Measurements from ENCODE around the gene OCLN. TPM values are rescaled to one million over a fixed set of nuclear protein-coding genes. Genes with fewer than 3 reads are reported as not detected.

OCLN gene
- total RNA-seq, 4 donors from 2014 or later: 0.81 to 3.6 (median 2.6) TPM

DNA sequence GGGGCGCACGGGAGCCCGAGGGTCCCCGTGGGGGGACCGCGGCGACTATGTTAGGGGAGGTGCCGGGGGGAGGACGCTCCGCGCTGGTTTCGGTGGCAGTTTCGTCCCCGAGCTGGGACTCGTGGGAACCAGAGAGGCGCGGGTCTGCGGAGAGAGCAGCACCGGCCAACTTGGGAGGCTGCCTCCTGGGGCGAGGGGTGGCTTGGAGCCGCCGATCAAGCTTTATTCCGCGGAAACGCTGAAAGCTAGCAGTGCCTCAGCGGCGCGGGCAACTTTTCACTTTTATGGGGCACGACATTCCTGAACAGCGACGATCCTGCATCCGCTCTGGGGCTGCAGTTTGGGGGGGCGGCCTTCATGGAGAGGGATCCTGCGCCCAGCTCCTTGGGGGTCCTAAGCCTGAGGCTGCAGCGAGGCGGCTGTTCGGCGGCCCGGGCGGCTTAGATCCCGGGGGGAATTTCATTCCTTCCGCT, 369 bp downstream of the OCLN start:
- Histone ChIP-seq H3K4me3 (peak overlapping the region; percentile 19 to 59), H3K36me3 (no peaks in the 10 kb centered on the region), H3K27ac (no peak overlapping the region), H3K27me3 (peaks cover 78% of the 10 kb centered on the region), H3K9me3 (no peaks in the 10 kb centered on the region), H3K4me1 (peaks cover 0 to 26% (median 15%) of the 10 kb centered on the region in 3 donors)
- ATAC-seq: peak; percentile 30
- 0% methylated on average over 3 of the region's 42 CpGs; no CpG with 5 or more reads in 1 of the 2 donors for WGBS, 2 donors (ENCODE audit: low coverage in 1 of 2)
- TF ChIP-seq POLR2AphosphoS5 (IDR thresholded peaks at IDR 0.05): no peak
- TF ChIP-seq, protein P1, sequence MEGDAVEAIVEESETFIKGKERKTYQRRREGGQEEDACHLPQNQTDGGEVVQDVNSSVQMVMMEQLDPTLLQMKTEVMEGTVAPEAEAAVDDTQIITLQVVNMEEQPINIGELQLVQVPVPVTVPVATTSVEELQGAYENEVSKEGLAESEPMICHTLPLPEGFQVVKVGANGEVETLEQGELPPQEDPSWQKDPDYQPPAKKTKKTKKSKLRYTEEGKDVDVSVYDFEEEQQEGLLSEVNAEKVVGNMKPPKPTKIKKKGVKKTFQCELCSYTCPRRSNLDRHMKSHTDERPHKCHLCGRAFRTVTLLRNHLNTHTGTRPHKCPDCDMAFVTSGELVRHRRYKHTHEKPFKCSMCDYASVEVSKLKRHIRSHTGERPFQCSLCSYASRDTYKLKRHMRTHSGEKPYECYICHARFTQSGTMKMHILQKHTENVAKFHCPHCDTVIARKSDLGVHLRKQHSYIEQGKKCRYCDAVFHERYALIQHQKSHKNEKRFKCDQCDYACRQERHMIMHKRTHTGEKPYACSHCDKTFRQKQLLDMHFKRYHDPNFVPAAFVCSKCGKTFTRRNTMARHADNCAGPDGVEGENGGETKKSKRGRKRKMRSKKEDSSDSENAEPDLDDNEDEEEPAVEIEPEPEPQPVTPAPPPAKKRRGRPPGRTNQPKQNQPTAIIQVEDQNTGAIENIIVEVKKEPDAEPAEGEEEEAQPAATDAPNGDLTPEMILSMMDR (IDR thresholded peaks at IDR 0.05): no peak
- TF ChIP-seq EP300 (IDR thresholded peaks at IDR 0.05): no peak
- no peak for TF ChIP-seq POLR2A (IDR thresholded peaks at IDR 0.05)

DNA sequence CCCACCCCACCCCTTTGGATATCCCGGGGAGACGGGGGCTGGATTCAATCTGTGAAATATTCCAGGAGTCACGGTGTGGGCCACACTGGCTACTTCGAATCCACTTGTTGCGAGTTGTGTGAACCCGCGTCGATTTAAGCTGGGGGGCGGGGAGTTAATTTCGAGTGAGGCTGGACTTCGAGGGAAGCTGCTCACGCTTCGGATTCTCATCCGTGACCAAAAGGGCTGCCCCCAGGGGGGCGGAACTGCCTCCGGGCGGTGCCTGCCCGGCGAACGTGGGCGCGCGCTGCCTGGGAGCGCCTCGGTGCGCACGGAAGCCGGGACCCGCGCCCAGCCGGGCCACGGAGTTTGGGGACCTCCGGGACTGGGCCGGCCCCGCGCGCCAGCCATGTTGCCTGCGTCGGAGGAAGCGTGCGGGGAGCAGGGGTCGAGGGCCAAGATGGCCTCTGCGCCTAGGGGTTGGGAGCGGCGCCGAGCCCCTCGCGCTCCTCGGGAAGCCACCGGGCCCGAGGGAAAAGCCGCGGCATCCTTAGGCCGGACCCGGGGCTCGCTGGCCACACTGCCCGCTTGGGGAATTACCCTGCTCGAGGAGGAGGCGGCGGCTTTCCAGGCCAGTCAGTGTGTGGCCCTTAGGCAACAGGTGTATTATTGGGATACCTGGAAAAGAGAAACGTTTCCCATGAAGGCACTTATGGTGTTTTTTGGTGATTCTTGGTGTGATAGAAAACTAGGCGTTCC, 975 bp downstream of the OCLN start:
- H3K27me3 ChIP-seq: peaks cover 78% of the 10 kb centered on the region
- 20 to 27% methylated on average over 2 to 4 of the region's 62 CpGs for WGBS, 2 donors (ENCODE audit: low coverage in 1 of 2)
- H3K4me1 ChIP-seq: peaks cover 0 to 26% (median 15%) of the 10 kb centered on the region in 3 donors
- ATAC-seq: peak; percentile 26
- no peak overlapping the region for H3K27ac ChIP-seq
- peak overlapping the region; percentile 19 to 59 for H3K4me3 ChIP-seq
- H3K9me3 ChIP-seq: no peaks in the 10 kb centered on the region
- no peaks in the 10 kb centered on the region for H3K36me3 ChIP-seq
- TF ChIP-seq POLR2A (IDR thresholded peaks at IDR 0.05): no peak
- TF ChIP-seq, protein P1 (IDR thresholded peaks at IDR 0.05): no peak
- no peak for TF ChIP-seq POLR2AphosphoS5 (IDR thresholded peaks at IDR 0.05)
- TF ChIP-seq EP300 (IDR thresholded peaks at IDR 0.05): no peak

DNA sequence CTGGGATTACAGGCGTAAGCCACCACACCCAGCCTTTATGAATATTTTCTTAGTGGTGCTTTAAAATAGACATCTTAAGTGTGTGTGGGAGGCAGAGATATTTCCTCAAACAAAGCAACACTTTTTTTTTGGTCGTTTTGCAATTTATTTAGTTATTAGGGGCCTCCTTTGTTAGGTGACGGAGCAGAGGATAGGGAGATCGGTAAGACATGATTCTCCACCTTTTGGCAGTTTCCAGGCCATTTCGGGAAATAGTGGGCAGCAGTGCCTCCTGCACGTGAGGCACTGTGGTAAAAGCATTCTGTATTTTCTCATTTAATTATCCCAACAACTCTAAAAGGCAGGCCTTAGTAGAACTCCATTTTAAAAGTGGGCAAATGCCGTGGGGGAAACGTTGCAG, 1.9 kb downstream of the OCLN start:
- H3K9me3 ChIP-seq: no peaks in the 10 kb centered on the region
- peaks cover 84% of the 10 kb centered on the region for H3K27me3 ChIP-seq
- H3K4me3 ChIP-seq: no peak overlapping the region
- 73% methylated on average over 3 to 8 of the region's 8 CpGs for WGBS, 2 donors (ENCODE audit: low coverage in 1 of 2)
- no peak for ATAC-seq
- no peak overlapping the region for H3K27ac ChIP-seq
- no peaks in the 10 kb centered on the region for H3K36me3 ChIP-seq
- H3K4me1 ChIP-seq: peaks cover 0 to 26% (median 15%) of the 10 kb centered on the region in 3 donors
- TF ChIP-seq, protein P1 (IDR thresholded peaks at IDR 0.05): no peak
- no peak for TF ChIP-seq POLR2A (IDR thresholded peaks at IDR 0.05)
- TF ChIP-seq POLR2AphosphoS5 (IDR thresholded peaks at IDR 0.05): no peak
- TF ChIP-seq EP300 (IDR thresholded peaks at IDR 0.05): no peak

DNA sequence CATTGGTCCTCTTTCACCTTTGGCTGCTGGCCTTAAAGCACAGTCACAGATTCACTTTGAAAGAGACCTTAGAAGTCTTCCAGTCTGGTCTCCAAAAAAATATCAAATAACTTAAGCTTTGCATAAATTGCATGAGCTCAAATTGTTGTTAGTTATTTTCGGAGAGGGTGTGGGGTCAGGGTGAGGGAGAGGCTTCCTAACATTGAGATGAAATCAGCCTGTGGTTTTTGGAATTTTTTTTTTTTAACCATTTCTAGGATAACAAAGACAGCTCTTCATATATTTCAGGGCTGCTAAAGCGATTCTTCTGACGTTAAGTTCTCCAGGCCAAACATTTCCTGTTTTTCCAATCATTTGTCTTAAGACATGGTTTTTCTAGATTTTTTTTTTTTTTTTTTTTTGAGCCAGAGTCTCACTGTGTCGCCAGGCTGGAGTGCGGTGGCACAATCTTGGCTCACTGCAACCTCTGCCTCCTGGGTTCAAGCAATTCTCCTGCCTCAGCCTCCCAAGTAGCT, 4.5 kb downstream of the OCLN start:
- peaks cover 99% of the 10 kb centered on the region for H3K27me3 ChIP-seq
- peaks cover 0 to 24% (median 15%) of the 10 kb centered on the region in 3 donors for H3K4me1 ChIP-seq
- no peak for ATAC-seq
- WGBS, 2 donors (ENCODE audit: low coverage in 1 of 2): 47 to 48% methylated on average over 5 of the region's 5 CpGs
- H3K4me3 ChIP-seq: no peak overlapping the region
- no peaks in the 10 kb centered on the region for H3K36me3 ChIP-seq
- TF ChIP-seq, protein P1 (IDR thresholded peaks at IDR 0.05): no peak
- TF ChIP-seq POLR2A (IDR thresholded peaks at IDR 0.05): no peak
- no peak for TF ChIP-seq POLR2AphosphoS5 (IDR thresholded peaks at IDR 0.05)
- TF ChIP-seq EP300 (IDR thresholded peaks at IDR 0.05): no peak
- no peak overlapping the region for H3K27ac ChIP-seq
- H3K9me3 ChIP-seq: no peaks in the 10 kb centered on the region

Data from gastroesophageal sphincter (tissue), 4 donors.